Hematopoietic multipotent progenitor cell treated with erythropoietin and hydrocortisone succinate and interleukin-3 and kit ligand, for 17 days (in vitro differentiated cells): ENCODE data around the gene SH3PXD2A.
A peak's percentile ranks its signal among the peaks of the same experiment; 100 is the strongest.

Experiments used
- DNase-seq: peaks from one replicate; pipeline ENCODE4 v3.0.0-alpha.2; 2015; ENCODE audit warnings: low spot score

The SH3PXD2A gene

GRCh38 chr10:103855424-103855823, at the start of gene SH3PXD2A:
Gene SH3PXD2A, minus strand, starts transcription at chr10:103855576. Its CDS starts 310 bp downstream, at chr10:103855266.
- DNase-seq, result no peak

GRCh38 chr10:103901299-103901698, 45.9 kb upstream of the SH3PXD2A start:
- DNase-seq, result no peak

GRCh38 chr10:103899312-103899711, 43.9 kb upstream of the SH3PXD2A start:
- no peak for DNase-seq

- no peak for DNase-seq
These were observed 41.9 kb upstream of the SH3PXD2A start for GRCh38 chr10:103897241-103897774.

GRCh38 chr10:103896225-103896624, 40.8 kb upstream of the SH3PXD2A start:
- no peak for DNase-seq

GRCh38 chr10:103895411-103896186, 40.2 kb upstream of the SH3PXD2A start:
- no peak for DNase-seq

- no peak for DNase-seq
These were observed 39.1 kb upstream of the SH3PXD2A start for GRCh38 chr10:103894441-103894864.

- DNase-seq, result no peak
These were observed 38.4 kb upstream of the SH3PXD2A start for GRCh38 chr10:103893817-103894216.

GRCh38 chr10:103892181-103892580, 36.8 kb upstream of the SH3PXD2A start:
- DNase-seq, result no peak

GRCh38 chr10:103890688-103891087, 35.3 kb upstream of the SH3PXD2A start:
- DNase-seq, result no peak

- DNase-seq, result no peak
These were observed 34.9 kb upstream of the SH3PXD2A start for GRCh38 chr10:103890194-103890658.

- DNase-seq, result no peak
These were observed 33.8 kb upstream of the SH3PXD2A start for GRCh38 chr10:103889121-103889720.

GRCh38 chr10:103888113-103888841, 32.9 kb upstream of the SH3PXD2A start:
- DNase-seq, result peak; percentile 60

- DNase-seq, result no peak
These were observed 30.2 kb upstream of the SH3PXD2A start for GRCh38 chr10:103885617-103886016.

GRCh38 chr10:103884681-103885139, 29.3 kb upstream of the SH3PXD2A start:
- DNase-seq, result peak; percentile 60

- DNase-seq, result no peak
These were observed 27.1 kb upstream of the SH3PXD2A start for GRCh38 chr10:103882285-103883007.

- DNase-seq, result no peak
These were observed 26.3 kb upstream of the SH3PXD2A start for GRCh38 chr10:103881416-103882284.

GRCh38 chr10:103879831-103880230, 24.5 kb upstream of the SH3PXD2A start:
- no peak for DNase-seq

GRCh38 chr10:103879409-103879808, 24.0 kb upstream of the SH3PXD2A start:
- no peak for DNase-seq

- no peak for DNase-seq
These were observed 22.5 kb upstream of the SH3PXD2A start for GRCh38 chr10:103877861-103878260.

- no peak for DNase-seq
These were observed 20.8 kb upstream of the SH3PXD2A start for GRCh38 chr10:103876155-103876554.
